ENCODE results near the gene TMC5.

TMC5 gene

GRCh38 chr16:19524616-19525384, 107.1 kb downstream of the TMC5 start:
- no peak for TF ChIP-seq CTCF (conservative IDR thresholded peaks at IDR 0.05; ENCODE audit: control insufficient read depth, insufficient read depth, low read depth, low read length)
- no peak for DNase-seq (ENCODE audit: low read depth)
- H3K4me3 ChIP-seq (ENCODE audit: control insufficient read depth, low read depth, low read length) = peak overlapping the region; percentile 94

- peak overlapping the region; percentile 94 for H3K4me3 ChIP-seq (ENCODE audit: control insufficient read depth, low read depth, low read length)
- TF ChIP-seq CTCF (conservative IDR thresholded peaks at IDR 0.05; ENCODE audit: control insufficient read depth, insufficient read depth, low read depth, low read length) = no peak
- no peak for DNase-seq (ENCODE audit: low read depth)
These were observed 107.7 kb downstream of the TMC5 start for GRCh38 chr16:19525385-19525723.

- no peak for TF ChIP-seq CTCF (conservative IDR thresholded peaks at IDR 0.05; ENCODE audit: control insufficient read depth, insufficient read depth, low read depth, low read length)
These were observed 109.5 kb downstream of the TMC5 start for GRCh38 chr16:19527161-19527560.

GRCh38 chr16:19528666-19529065, 111.0 kb downstream of the TMC5 start:
- H3K4me3 ChIP-seq (ENCODE audit: control insufficient read depth, low read depth, low read length) = no peak overlapping the region
- TF ChIP-seq CTCF (conservative IDR thresholded peaks at IDR 0.05; ENCODE audit: control insufficient read depth, insufficient read depth, low read depth, low read length) = no peak
- peak; percentile 7 for DNase-seq (ENCODE audit: low read depth)

More at GRCh38 chr16:19527161-19527560, 109.5 kb downstream of the TMC5 start:
- DNase-seq (ENCODE audit: low read depth) = no peak
- no peak overlapping the region for H3K4me3 ChIP-seq (ENCODE audit: control insufficient read depth, low read depth, low read length)

GRCh38 chr16:19532601-19533000, 114.9 kb downstream of the TMC5 start:
- H3K4me3 ChIP-seq (ENCODE audit: control insufficient read depth, low read depth, low read length) = no peak overlapping the region
- no peak for DNase-seq (ENCODE audit: low read depth)
- TF ChIP-seq CTCF (conservative IDR thresholded peaks at IDR 0.05; ENCODE audit: control insufficient read depth, insufficient read depth, low read depth, low read length) = no peak

GRCh38 chr16:19540241-19540970, 122.7 kb downstream of the TMC5 start:
- DNase-seq (ENCODE audit: low read depth) = no peak
- H3K4me3 ChIP-seq (ENCODE audit: control insufficient read depth, low read depth, low read length) = no peak overlapping the region
- TF ChIP-seq CTCF (conservative IDR thresholded peaks at IDR 0.05; ENCODE audit: control insufficient read depth, insufficient read depth, low read depth, low read length) = no peak

All from fibroblast of mammary gland (primary cell).